HG03439 (cell line): ENCODE results near the gene CGB1.
"Not testable (repeated sequence)": the region's sequence is repeated elsewhere in the genome, so short reads cannot be mapped to it uniquely, and the experiment has no call there.

Source experiments
- ATAC-seq: cut with Tn5 transposase; IDR thresholded peaks from one replicate; pipeline ENCODE4 v1.9.1; 2021; ENCODE audit warnings: mild to moderate bottlenecking, moderate library complexity; ENCODE audit not compliant: unreplicated experiment

CGB1 gene

GRCh38 chr19:49036815-49037214 is at the start of gene CGB1:
Gene CGB1, minus strand, starts transcription at chr19:49036895. Its CDS starts 184 bp downstream, at chr19:49036711.
- not testable (repeated sequence) for ATAC-seq

- no peak for ATAC-seq
Measured at GRCh38 chr19:49086296-49086695, 49.6 kb upstream of the CGB1 start.

- no peak for ATAC-seq
Measured at GRCh38 chr19:49085868-49086232, 49.2 kb upstream of the CGB1 start.

GRCh38 chr19:49085020-49085867 is 48.5 kb upstream of the CGB1 start, which contains the start of gene SNRNP70:
Gene SNRNP70, plus strand, starts transcription at chr19:49085451. Its CDS starts 964 bp downstream, at chr19:49086415.
- peak; percentile 84 for ATAC-seq

- no peak for ATAC-seq
Measured at GRCh38 chr19:49084206-49085019, 47.7 kb upstream of the CGB1 start.

- no peak for ATAC-seq
Measured at GRCh38 chr19:49081273-49081672, 44.6 kb upstream of the CGB1 start.

GRCh38 chr19:49080392-49080791 is 43.7 kb upstream of the CGB1 start:
- ATAC-seq: no peak

- ATAC-seq: not testable (repeated sequence)
Measured at GRCh38 chr19:49074869-49075268, 38.2 kb upstream of the CGB1 start.

GRCh38 chr19:49073514-49074378 is 37.1 kb upstream of the CGB1 start:
- no peak for ATAC-seq

- ATAC-seq: no peak
Measured at GRCh38 chr19:49071860-49072547, 35.3 kb upstream of the CGB1 start.

GRCh38 chr19:49070416-49070815 is 33.7 kb upstream of the CGB1 start:
- no peak for ATAC-seq

GRCh38 chr19:49069026-49069425 is 32.3 kb upstream of the CGB1 start:
- no peak for ATAC-seq

- no peak for ATAC-seq
Measured at GRCh38 chr19:49067554-49067953, 30.9 kb upstream of the CGB1 start.

GRCh38 chr19:49065905-49066512 is 29.3 kb upstream of the CGB1 start:
- ATAC-seq: no peak

GRCh38 chr19:49064768-49065611 is 28.3 kb upstream of the CGB1 start, which contains the start of gene NTF4:
Gene NTF4, minus strand, starts transcription at chr19:49064818. Its CDS starts 2,821 bp downstream, at chr19:49061997.
- no peak for ATAC-seq

- no peak for ATAC-seq
Measured at GRCh38 chr19:49064029-49064629, 27.4 kb upstream of the CGB1 start.

GRCh38 chr19:49061445-49061844 is 24.8 kb upstream of the CGB1 start:
- ATAC-seq: no peak

- ATAC-seq: no peak
Measured at GRCh38 chr19:49061000-49061399, 24.3 kb upstream of the CGB1 start.
